C4-2B (cell line): ENCODE data around the gene RAB22A.

Source experiments
- H3K27ac ChIP-seq: fragments of 450-650 bp; 2 replicates; pipeline ENCODE4 v1.5.1; 2017
- ZFX ChIP-seq: fragments of 450-650 bp; IDR thresholded peaks from 2 replicates; pipeline ENCODE4 v1.6.1; 2017
- TF ChIP-seq, protein P1 (sequence below): fragments of 450-650 bp; conservative IDR thresholded peaks from 2 replicates; pipeline ENCODE4 v1.5.1; 2017; ENCODE audit warnings: mild to moderate bottlenecking

The RAB22A gene

DNA sequence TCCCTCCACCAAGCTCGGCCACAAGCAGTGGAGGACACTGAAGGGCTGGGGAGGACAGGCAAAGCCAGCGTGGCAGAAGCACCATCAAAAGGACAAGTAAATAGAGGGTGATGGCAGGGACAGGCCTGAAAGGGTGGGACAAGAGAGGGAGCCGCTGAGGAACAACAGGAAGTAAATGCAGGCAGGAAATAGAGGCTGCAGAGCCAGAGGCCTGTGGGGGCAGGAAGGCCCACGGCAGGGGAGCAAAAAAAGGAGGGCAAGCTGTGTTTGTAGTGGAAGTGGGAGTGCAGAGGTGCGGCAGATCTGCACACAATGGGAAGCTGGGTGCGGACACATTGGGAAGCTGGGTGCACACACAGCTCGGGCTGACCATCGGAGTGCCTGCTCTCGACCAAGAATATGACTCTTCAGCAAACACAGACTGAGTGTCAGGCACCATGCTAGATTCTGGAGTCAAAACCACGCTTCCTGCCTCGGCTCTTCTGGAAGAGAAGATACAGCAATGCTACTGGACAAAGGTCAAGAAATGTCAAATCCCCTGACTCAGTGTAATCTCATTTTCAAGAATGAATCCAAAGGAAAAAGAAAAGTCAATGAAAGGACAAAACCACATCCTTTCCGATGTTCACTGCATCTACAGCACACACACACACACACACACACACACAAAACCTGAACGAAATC lies 40.4 kb upstream of the RAB22A start:
- no peak overlapping the region for H3K27ac ChIP-seq

DNA sequence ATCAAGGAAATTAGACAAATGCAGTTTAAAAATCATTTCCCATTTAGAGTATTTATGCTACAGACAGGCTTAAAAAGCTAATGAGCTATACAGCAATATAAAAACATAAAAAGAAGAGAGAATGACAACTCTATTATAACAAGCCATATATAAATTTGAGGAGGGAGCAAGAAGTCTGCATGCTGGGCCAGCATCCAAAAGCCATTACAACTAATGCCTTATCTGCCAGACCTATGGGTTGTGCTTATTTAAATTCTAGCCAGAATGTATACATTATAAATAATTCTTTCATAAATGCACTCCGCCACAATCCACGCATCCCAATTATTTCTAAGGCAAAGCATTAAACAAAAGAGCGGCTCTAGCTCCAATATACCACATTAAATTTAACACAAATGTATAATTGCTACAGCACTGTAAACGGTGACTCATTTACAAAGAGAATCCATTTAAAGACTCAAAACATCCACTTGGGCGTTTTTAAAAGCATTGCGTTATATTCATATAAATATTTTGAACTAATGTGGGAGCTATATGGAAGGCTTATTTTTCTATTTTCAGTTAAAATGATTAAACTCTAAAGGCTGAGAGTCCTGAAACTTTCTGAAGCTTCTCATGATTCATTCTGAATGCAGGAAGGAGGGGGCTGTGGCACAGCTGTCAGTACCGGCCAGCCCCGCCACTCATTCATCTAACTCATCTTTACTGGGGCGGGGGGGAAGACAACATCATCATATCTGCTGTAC lies 37.7 kb upstream of the RAB22A start:
- TF ChIP-seq, protein P1, sequence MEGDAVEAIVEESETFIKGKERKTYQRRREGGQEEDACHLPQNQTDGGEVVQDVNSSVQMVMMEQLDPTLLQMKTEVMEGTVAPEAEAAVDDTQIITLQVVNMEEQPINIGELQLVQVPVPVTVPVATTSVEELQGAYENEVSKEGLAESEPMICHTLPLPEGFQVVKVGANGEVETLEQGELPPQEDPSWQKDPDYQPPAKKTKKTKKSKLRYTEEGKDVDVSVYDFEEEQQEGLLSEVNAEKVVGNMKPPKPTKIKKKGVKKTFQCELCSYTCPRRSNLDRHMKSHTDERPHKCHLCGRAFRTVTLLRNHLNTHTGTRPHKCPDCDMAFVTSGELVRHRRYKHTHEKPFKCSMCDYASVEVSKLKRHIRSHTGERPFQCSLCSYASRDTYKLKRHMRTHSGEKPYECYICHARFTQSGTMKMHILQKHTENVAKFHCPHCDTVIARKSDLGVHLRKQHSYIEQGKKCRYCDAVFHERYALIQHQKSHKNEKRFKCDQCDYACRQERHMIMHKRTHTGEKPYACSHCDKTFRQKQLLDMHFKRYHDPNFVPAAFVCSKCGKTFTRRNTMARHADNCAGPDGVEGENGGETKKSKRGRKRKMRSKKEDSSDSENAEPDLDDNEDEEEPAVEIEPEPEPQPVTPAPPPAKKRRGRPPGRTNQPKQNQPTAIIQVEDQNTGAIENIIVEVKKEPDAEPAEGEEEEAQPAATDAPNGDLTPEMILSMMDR = no peak
- no peak for TF ChIP-seq ZFX
- no peak overlapping the region for H3K27ac ChIP-seq

More for the DNA sequence above, 40.4 kb upstream of the RAB22A start:
- TF ChIP-seq, protein P1 = no peak
- TF ChIP-seq ZFX = no peak

DNA sequence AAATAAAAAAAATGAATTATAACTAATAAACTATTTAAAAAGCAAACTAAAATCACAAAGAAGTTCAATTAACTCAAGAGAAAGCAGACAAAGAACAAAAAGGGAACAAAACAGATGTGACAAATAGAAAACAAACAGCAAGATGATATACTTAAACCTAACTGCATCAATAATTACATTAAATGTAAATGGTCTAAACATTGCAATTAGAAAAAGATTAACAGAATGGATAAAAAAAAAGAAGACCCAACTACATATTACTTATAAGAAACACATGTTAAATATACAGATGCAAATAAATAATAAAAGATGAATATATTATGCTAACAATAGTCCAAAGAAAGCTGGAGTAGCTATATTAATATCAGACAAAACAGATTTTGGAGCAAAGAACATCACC lies 35.1 kb upstream of the RAB22A start:
- no peak overlapping the region for H3K27ac ChIP-seq
- TF ChIP-seq, protein P1 = no peak
- no peak for TF ChIP-seq ZFX

DNA sequence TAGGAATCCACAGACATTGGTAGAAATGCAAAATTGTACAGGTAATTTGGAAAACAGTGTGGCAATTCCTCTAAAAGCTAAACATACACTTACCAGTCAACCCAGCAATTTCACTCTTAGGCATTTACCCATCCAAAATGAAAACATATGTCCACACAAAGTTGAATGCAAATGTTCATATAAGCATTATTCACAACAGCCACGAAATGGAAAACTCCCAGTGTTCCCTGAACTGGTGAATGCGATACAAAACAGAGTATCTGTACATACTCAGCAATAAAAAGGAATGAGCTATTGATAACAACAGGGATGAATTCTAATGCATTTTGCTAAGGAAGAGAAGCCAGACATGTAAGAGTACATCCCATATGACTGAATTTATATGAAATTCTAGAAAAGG lies 32.4 kb upstream of the RAB22A start:
- H3K27ac ChIP-seq = no peak overlapping the region
- no peak for TF ChIP-seq ZFX

DNA sequence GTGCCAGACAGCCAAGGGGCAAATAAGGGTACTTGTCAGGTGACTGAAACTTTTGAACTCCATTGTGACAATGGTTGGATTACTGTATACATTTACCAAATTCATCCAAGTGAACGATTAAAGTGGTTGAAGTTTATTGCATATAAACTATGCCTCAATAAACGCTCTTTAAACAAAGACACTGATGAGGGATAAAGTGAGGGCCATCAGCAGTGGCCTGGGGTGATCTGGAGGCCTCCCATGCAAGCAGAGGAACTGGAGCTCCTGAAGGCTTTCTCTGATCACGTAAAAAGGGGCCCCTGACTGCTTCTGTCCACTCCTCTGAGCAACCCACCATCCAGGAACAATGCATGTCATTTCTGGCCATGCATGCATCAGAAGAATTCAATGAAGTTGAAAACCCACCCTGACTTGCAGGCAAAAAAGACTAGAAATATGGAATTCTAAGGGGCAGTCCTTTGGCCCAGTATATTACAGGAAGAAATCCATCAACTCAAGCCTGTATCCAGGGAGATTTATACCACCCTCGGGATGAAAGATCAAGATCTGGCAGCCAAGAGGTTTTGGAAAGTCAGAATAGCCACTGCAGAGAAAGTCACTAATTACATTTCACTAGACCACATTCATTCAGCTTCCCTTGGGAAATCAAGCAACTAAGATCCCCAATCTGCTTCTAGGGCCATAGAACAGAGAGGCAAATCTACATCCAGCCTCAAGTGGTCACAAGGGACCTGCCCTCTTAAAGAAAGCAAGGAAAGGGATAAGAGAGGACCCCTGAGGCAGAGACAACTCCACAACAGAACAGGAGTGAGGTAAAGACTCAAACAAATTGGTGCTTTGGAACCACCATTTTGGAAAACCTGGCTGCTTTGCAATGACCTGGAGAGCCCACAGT lies 31.7 kb upstream of the RAB22A start:
- no peak overlapping the region for H3K27ac ChIP-seq
- TF ChIP-seq, protein P1 = no peak
- TF ChIP-seq ZFX = no peak

DNA sequence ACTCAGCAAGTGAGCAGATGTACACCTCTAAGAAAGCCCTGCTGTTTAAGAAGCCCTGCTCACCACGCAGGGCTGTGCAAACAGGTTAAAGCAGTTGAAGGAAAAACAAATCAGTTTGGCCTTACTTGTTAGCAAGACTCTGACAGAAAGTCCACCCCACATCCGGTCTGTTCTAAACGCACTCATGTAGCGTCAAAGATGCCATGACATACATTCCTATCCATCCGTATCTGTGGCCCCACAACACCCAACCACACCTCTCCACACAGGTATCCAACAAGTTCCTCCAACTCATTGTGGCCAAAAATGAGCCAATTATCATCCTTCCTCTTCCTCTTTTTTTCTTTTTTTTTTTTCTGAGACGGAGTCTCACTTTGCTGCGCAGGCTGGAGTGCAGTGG lies 22.8 kb upstream of the RAB22A start:
- H3K27ac ChIP-seq = no peak overlapping the region
- no peak for TF ChIP-seq ZFX
- TF ChIP-seq, protein P1 = no peak

DNA sequence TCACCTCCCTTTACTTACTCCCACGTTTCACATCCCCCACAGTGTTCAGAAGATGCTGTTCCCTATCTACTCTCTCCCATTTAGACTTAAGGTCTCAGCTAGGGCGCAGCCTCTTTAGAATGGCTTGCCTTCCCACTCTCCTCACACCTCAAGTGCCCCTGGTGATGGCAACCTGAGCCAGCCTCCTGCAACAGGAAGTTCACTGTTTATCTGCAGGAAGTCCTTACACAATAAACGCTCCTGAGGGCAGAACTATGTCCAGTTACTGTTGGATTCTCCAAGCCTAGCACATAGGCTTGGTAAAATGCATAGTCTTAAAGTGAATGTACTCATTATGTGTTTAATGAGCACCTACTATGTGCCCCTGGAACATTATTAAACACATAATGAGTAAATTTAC lies 21.9 kb upstream of the RAB22A start:
- no peak overlapping the region for H3K27ac ChIP-seq

More for the DNA sequence above, 21.9 kb upstream of the RAB22A start:
- TF ChIP-seq, protein P1 = no peak
- TF ChIP-seq ZFX = no peak
